Left ventricle myocardium inferior (tissue), 1 donor: ENCODE measurements around the gene GPR107. TPM values are rescaled to one million over a fixed set of nuclear protein-coding genes. Genes with fewer than 3 reads are reported as not detected.

Source experiments
- DNase-seq: peaks from one replicate; pipeline ENCODE4 v3.0.0-alpha.2; 2020
- H3K27ac ChIP-seq: fragments of 200-600 bp; replicated peaks from 2 replicates; pipeline ENCODE4 v1.8.0; 2021
- H3K27me3 ChIP-seq: fragments of 200-600 bp; 2 replicates; pipeline ENCODE4 v1.8.0; 2021; ENCODE audit warnings: low read depth
- H3K36me3 ChIP-seq: fragments of 200-600 bp; 2 replicates; pipeline ENCODE4 v1.8.0; 2021
- H3K4me1 ChIP-seq: fragments of 200-600 bp; 2 replicates; pipeline ENCODE4 v1.8.0; 2021
- H3K4me3 ChIP-seq: fragments of 200-600 bp; 2 replicates; pipeline ENCODE4 v1.8.0; 2021; ENCODE audit warnings: mild to moderate bottlenecking, moderate library complexity
- H3K9me3 ChIP-seq: fragments of 200-600 bp; replicated peaks from 2 replicates; pipeline ENCODE4 v1.8.0; 2021
- intact Hi-C: fragments of 100-400 bp; cut with micrococcal nuclease; formaldehyde crosslinking; loops from one replicate; pipeline ENCODE4 v1.11.0; 2022
- total RNA-seq: library from RNA; stranded (reverse); fragmentation: NEBNext Ultra II Directional; extraction: Animal tissue kit (Norgen Biotek cat#: 25700); gene quantifications from one replicate; pipeline ENCODE4 v1.2.1, GENCODE V29; 2021
- TF ChIP-seq, protein P1 (sequence below): fragments of 200-600 bp; IDR thresholded peaks from 2 replicates; pipeline ENCODE4 v1.8.0; 2021; ENCODE audit warnings: antibody characterized with exemption, mild to moderate bottlenecking, borderline replicate concordance
- donor health status: DM: no; HTN: yes; CAD: no; lungs with severe emphysema.

The GPR107 gene
- total RNA-seq, 1 donor from 2014 or later, result 23.3 TPM

GRCh38 chr9:130030651-130031127, 23.0 kb upstream of the GPR107 start:
- Histone ChIP-seq H3K9me3 (peaks cover 7% of the 10 kb centered on the region), H3K36me3 (no peaks in the 10 kb centered on the region), H3K27me3 (no peaks in the 10 kb centered on the region), H3K27ac (no peak overlapping the region), H3K4me1 (peaks cover 63% of the 10 kb centered on the region), H3K4me3 (no peak overlapping the region)
- intact Hi-C loops, result no loop called here
- DNase-seq, result no peak
- TF ChIP-seq, protein P1, sequence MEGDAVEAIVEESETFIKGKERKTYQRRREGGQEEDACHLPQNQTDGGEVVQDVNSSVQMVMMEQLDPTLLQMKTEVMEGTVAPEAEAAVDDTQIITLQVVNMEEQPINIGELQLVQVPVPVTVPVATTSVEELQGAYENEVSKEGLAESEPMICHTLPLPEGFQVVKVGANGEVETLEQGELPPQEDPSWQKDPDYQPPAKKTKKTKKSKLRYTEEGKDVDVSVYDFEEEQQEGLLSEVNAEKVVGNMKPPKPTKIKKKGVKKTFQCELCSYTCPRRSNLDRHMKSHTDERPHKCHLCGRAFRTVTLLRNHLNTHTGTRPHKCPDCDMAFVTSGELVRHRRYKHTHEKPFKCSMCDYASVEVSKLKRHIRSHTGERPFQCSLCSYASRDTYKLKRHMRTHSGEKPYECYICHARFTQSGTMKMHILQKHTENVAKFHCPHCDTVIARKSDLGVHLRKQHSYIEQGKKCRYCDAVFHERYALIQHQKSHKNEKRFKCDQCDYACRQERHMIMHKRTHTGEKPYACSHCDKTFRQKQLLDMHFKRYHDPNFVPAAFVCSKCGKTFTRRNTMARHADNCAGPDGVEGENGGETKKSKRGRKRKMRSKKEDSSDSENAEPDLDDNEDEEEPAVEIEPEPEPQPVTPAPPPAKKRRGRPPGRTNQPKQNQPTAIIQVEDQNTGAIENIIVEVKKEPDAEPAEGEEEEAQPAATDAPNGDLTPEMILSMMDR, result no peak

DNA sequence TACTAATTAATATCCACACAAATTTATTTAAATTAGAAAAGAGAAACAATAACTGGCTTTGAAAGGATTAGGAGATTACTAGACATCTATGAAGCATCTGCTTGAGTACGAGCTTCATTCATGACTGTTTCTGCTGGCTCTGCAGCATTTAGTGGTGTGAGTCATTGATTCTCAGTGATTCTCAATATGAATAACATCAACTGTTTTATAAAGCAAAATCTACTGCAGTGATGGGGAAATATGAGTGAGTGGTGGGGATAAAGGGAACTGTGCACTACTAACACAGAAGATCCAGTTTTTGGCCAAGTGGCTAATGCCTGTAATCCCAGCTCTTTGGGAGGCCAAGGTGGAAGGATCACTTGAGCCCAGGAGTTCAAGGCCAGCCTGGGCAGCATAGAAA, 19.1 kb upstream of the GPR107 start:
- intact Hi-C loops, result no loop called here
- no peak overlapping the region for H3K27ac ChIP-seq
- peaks cover 50% of the 10 kb centered on the region for H3K4me1 ChIP-seq
- no peak overlapping the region for H3K4me3 ChIP-seq
- TF ChIP-seq, protein P1, result no peak
- no peaks in the 10 kb centered on the region for H3K9me3 ChIP-seq
- H3K36me3 ChIP-seq, result no peaks in the 10 kb centered on the region
- H3K27me3 ChIP-seq, result no peaks in the 10 kb centered on the region
- DNase-seq, result no peak

DNA sequence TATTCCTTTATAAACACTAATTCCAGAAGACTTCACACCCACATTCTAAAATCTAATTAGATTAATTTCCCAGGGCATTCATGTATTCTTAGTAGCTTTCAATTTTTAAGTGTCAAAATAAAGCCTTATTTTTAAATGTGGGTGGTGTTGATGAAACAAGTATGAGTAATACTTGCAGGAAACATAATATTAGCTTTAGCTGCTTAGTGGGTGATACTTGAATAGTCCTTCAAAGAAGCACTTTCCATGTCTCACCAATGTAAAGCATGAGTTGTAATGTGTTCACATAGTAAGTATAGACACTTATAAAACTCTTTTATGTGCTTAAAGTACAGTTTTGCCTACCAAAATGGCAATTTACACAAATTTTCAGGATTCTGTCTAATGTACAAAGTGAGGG, 17.6 kb upstream of the GPR107 start:
- TF ChIP-seq, protein P1, result no peak
- Histone ChIP-seq H3K9me3 (no peaks in the 10 kb centered on the region), H3K4me3 (no peak overlapping the region), H3K36me3 (no peaks in the 10 kb centered on the region), H3K27ac (no peak overlapping the region), H3K4me1 (peaks cover 43% of the 10 kb centered on the region), H3K27me3 (no peaks in the 10 kb centered on the region)
- no peak for DNase-seq
- intact Hi-C loops, result no loop called here

- H3K9me3 ChIP-seq, result no peaks in the 10 kb centered on the region
- TF ChIP-seq, protein P1, result no peak
- intact Hi-C loops, result no loop called here
- H3K4me1 ChIP-seq, result peaks cover 49% of the 10 kb centered on the region
- DNase-seq, result no peak
- H3K4me3 ChIP-seq, result no peak overlapping the region
- no peaks in the 10 kb centered on the region for H3K27me3 ChIP-seq
- no peaks in the 10 kb centered on the region for H3K36me3 ChIP-seq
- H3K27ac ChIP-seq, result no peak overlapping the region
Measured at GRCh38 chr9:130039528-130040147, 14.1 kb upstream of the GPR107 start.

DNA sequence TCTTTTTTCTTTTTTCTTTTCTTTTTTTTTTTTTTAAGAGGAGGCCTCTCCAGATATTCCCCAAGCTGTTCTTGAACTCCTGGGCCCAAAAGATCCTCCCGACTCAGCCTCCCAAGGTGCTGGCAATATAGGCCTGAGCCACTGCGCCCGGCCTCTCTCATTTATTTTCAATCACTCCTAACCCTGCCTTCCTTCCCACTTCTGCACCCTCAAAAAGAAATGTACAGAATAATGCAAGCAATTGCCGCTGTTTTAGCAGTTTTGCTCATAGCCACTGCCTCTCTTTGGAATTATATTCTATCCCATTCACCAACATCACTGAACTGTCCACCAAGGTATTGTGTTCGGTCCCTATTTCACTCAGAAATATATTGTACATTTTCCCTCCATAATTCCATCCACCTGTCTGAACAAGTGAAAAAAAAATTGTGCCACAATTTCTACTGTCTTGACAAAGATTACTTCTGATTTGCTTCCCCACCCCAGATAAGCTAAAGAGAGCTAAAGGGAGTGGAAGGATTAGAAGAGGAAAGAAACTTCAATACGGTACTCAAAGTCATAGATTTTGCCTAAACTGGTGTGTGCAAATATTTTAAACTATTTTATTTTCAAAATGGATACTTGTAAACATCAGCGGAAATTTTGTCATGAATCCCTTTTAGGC, 12.6 kb upstream of the GPR107 start:
- no peaks in the 10 kb centered on the region for H3K36me3 ChIP-seq
- peaks cover 52% of the 10 kb centered on the region for H3K4me1 ChIP-seq
- peak overlapping the region; percentile 99 for H3K4me3 ChIP-seq
- H3K9me3 ChIP-seq, result no peaks in the 10 kb centered on the region
- TF ChIP-seq, protein P1, result no peak
- H3K27me3 ChIP-seq, result no peaks in the 10 kb centered on the region
- no peak for DNase-seq
- H3K27ac ChIP-seq, result peak overlapping the region; percentile 96
- intact Hi-C loops, result no loop called here
